GM19455 (cell line): ENCODE data around the gene CBR1.

ENCODE experiments used
- ATAC-seq: cut with Tn5 transposase; IDR thresholded peaks from one replicate; pipeline ENCODE4 v1.9.1; 2021; ENCODE audit not compliant: unreplicated experiment

CBR1 gene

GRCh38 chr21:36113647-36114428, 44.0 kb downstream of the CBR1 start:
- no peak for ATAC-seq

DNA sequence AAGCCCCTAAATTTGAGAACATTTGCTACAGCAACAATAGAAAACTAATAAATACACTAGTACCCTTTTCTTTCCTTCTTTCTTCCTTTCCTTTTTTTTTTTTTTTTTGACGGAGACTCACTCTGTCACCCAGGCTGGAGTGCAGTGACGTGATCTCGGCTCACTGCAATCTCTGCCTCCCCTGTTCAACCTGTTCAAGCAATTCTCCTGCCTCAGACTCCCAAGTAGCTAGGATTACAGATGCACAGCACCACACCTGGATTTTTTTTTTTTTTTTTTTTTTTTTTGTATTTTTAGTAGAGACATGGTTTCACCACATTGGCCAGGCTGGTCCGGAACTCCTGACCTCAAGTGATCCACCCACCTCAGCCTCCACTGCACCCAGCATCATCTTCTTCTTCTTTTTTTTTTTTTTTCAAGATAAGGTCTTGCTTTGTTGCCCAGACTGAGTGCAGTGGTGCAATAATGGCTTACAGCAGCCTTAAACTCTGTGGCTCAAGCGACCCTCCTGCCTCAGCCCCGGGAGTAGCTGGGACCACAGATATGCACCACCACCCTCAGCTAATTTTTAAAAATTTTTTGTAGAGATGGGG, 45.4 kb downstream of the CBR1 start:
- no peak for ATAC-seq

DNA sequence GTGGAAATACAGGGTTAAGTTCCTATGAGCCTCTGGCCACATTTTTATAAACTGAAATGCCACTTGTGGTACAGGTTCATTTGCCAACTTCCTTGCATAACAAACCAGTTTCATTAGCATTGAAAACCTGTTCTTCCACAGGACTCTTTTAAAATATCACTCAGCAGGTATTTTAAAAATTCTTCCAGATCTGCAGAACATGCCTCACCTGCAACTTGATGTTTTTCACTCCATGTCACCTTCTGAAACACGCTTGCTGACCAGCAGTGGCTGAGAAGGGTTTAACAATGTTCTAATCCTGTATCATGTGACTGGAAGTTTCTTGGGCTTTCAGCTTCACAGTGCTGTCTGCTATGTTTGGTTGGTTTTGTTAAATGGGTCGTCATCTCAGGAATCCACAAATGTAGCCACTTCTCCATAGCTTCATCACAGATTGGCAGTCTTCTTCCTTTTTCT, 47.5 kb downstream of the CBR1 start:
- no peak for ATAC-seq

DNA sequence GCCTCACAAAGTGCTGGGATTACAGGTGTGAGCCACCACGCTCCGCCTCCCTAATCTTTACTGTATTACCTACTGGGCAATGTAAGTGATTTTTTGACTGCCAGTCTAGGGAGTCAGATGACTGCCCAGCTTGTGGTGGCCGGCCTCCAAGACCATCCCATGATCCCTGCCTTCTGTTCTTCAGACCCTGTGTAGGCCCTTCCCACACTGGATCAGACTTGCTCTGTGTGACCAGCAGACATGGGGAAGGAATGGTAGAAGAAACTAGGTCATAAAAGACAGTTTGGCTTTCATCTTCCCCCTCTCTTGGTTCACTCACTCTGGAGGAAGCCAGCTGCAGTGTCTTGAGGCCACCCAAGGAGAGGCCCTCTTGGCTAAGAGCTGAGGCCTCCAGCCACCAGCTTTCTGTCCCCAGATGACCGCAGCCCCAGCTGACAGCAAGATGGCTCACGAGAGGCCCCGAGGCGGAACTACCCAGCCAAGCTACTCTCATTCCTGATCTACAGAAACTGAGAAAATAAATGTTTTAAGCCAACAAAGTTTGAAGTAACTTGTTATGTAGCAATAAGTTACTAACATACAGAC, 50.6 kb downstream of the CBR1 start:
- no peak for ATAC-seq
